ENCODE data around the gene ZNF512. TPM values are rescaled to one million over a fixed set of nuclear protein-coding genes. Genes with fewer than 3 reads are reported as not detected.
"Not testable (repeated sequence)": the region's sequence is repeated elsewhere in the genome, so short reads cannot be mapped to it uniquely, and the experiment has no call there.

ZNF512 gene
- total and polyA plus RNA-seq, 10 donors, result 16.7 to 61.8 (median 37.4) TPM

DNA sequence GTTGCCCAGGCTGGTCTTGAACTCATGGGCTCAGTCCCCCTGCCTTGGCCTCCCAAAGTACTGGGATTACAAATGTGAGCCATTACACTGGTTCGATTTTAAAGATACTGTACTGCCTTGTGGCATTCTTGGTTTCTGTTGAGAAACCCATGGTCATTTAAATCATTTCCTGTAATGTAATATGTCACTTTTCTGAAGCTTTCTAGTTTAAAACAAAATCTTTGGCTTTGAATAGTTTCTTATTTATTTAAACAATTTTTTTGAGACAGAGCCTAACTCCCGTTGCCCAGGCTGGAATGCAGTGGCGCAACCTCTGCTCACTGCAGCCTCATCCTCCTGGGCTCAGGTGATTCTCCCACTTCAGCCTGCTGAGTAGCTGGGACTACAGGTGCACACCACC is 8.9 kb downstream of the ZNF512 start:
- TF ChIP-seq, protein P1, sequence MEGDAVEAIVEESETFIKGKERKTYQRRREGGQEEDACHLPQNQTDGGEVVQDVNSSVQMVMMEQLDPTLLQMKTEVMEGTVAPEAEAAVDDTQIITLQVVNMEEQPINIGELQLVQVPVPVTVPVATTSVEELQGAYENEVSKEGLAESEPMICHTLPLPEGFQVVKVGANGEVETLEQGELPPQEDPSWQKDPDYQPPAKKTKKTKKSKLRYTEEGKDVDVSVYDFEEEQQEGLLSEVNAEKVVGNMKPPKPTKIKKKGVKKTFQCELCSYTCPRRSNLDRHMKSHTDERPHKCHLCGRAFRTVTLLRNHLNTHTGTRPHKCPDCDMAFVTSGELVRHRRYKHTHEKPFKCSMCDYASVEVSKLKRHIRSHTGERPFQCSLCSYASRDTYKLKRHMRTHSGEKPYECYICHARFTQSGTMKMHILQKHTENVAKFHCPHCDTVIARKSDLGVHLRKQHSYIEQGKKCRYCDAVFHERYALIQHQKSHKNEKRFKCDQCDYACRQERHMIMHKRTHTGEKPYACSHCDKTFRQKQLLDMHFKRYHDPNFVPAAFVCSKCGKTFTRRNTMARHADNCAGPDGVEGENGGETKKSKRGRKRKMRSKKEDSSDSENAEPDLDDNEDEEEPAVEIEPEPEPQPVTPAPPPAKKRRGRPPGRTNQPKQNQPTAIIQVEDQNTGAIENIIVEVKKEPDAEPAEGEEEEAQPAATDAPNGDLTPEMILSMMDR (IDR thresholded peaks at IDR 0.05 in 8 of 11, conservative IDR thresholded peaks at IDR 0.05 in 3 of 11), result no peak
- TF ChIP-seq POLR2AphosphoS5 (IDR thresholded peaks at IDR 0.05) (no peak), POLR2A (IDR thresholded peaks at IDR 0.05) (no peak)
- 59 to 87% (median 84%) methylated on average over 3 of the region's 3 CpGs for WGBS, 5 donors
- DNase-seq, result no peak
- Histone ChIP-seq H3K27ac (no peak overlapping the region), H3K27me3 (replicated peaks in 1 of 7) (no peaks in the 10 kb centered on the region), H3K4me3 (no peak overlapping the region), H3K4me1 (peaks cover 0 to 34% (median 1%) of the 10 kb centered on the region in 6 donors), H3K9me3 (peaks cover 6 to 79% (median 74%) of the 10 kb centered on the region in 8 donors), H3K36me3 (peaks cover 0 to 65% (median 6%) of the 10 kb centered on the region in 6 donors)
- intact Hi-C loops (cut with DNase I; ENCODE audit: low total_unique reads), result no loop called here

GRCh38 chr2:27593240-27593639 is 10.4 kb downstream of the ZNF512 start:
- no peak for TF ChIP-seq POLR2A (IDR thresholded peaks at IDR 0.05)
- peaks cover 0 to 35% (median 4%) of the 10 kb centered on the region in 6 donors for H3K4me1 ChIP-seq
- H3K27me3 ChIP-seq (replicated peaks in 1 of 7), result no peaks in the 10 kb centered on the region
- 92 to 100% (median 98%) methylated on average over 2 of the region's 2 CpGs for WGBS, 5 donors
- H3K36me3 ChIP-seq, result peaks cover 0 to 70% (median 9%) of the 10 kb centered on the region in 6 donors
- H3K9me3 ChIP-seq, result peaks cover 6 to 78% (median 72%) of the 10 kb centered on the region in 8 donors
- no peak overlapping the region for H3K27ac ChIP-seq
- intact Hi-C loops (cut with DNase I; ENCODE audit: low total_unique reads), result no loop called here
- DNase-seq, result no peak
- no peak overlapping the region for H3K4me3 ChIP-seq

DNA sequence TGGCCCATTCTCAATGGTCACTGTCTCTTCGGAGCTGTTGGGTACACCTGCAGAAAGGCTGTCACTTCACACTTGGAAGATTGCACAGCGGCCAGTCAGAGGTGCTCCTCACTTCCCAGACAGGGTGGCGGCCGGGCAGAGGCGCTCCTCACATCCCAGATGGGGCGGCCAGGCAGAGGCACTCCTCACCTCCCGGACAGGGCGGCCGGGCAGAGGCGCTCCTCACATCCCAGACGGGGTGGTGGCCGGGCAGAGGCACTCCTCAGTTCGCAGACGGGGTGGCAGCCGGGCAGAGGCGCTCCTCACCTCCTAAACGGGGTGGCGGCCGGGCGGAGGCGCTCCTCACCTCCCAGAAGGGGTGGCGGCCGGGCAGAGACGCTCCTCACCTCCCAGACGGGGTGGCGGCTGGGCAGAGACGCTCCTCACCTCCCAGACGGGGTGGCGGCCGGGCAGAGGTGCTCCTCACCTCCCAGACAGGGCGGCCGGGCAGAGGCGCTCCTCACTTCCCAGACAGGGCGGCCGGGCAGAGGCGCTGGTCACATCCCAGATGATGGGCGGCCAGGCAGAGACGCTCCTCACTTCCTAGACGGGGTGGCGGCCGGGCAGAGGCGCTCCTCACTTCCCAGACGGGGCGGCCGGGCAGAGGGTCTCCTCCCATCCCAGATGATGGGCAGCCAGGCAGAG is 11.3 kb downstream of the ZNF512 start:
- H3K27ac ChIP-seq; DNase-seq; intact Hi-C loops (cut with DNase I; ENCODE audit: low total_unique reads); H3K4me3 ChIP-seq; H3K27me3 ChIP-seq (replicated peaks in 1 of 7): not testable (repeated sequence)
- Histone ChIP-seq H3K9me3 (peaks cover 6 to 68% (median 63%) of the 10 kb centered on the region in 8 donors), H3K4me1 (peaks cover 0 to 44% (median 6%) of the 10 kb centered on the region in 6 donors), H3K36me3 (peaks cover 0 to 79% (median 14%) of the 10 kb centered on the region in 6 donors)
- WGBS, 5 donors, result 97 to 100% (median 98%) methylated on average over 13 to 45 of the region's 45 CpGs

GRCh38 chr2:27595412-27595811 is 12.6 kb downstream of the ZNF512 start:
- peaks cover 0 to 91% (median 25%) of the 10 kb centered on the region in 6 donors for H3K36me3 ChIP-seq
- DNase-seq; H3K27ac ChIP-seq; intact Hi-C loops (cut with DNase I; ENCODE audit: low total_unique reads); H3K4me3 ChIP-seq; H3K27me3 ChIP-seq (replicated peaks in 1 of 7): not testable (repeated sequence)
- peaks cover 0 to 50% (median 8%) of the 10 kb centered on the region in 6 donors for H3K4me1 ChIP-seq
- peaks cover 6 to 56% (median 50%) of the 10 kb centered on the region in 8 donors for H3K9me3 ChIP-seq
- 97 to 100% (median 98%) methylated on average over 9 of the region's 9 CpGs for WGBS, 5 donors

DNA sequence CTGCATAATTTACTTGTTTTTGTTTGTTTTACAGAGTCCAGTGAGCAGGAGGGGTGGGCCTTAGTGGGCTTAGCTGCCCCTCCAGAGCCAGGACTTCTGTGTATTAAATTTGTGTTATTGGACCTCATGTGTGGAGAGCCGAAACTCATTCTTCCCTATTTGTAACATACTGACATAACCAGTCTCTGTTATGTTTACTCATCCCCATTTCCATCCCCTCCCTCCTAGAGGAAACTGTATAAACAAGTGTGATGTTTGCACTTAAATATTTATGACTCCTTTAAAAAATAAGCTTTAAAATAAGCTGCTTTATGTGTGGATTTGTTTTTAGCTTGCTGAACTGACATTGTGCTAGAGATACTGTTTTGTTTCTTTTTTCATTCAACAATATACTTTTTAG is 13.8 kb downstream of the ZNF512 start:
- peaks cover 0 to 48% (median 8%) of the 10 kb centered on the region in 6 donors for H3K4me1 ChIP-seq
- H3K27ac ChIP-seq, result no peak overlapping the region
- peaks cover 0 to 91% (median 32%) of the 10 kb centered on the region in 6 donors for H3K36me3 ChIP-seq
- DNase-seq, result no peak
- intact Hi-C loops (cut with DNase I; ENCODE audit: low total_unique reads), result no loop called here
- peaks cover 0 to 44% (median 38%) of the 10 kb centered on the region in 8 donors for H3K9me3 ChIP-seq
- no peak overlapping the region for H3K4me3 ChIP-seq
- H3K27me3 ChIP-seq (replicated peaks in 1 of 7), result no peaks in the 10 kb centered on the region
- WGBS, 5 donors, result 77 to 93% (median 91%) methylated on average over 1 of the region's 1 CpG
- no peak for TF ChIP-seq POLR2A (IDR thresholded peaks at IDR 0.05)
- no peak for TF ChIP-seq POLR2AphosphoS5 (IDR thresholded peaks at IDR 0.05)

DNA sequence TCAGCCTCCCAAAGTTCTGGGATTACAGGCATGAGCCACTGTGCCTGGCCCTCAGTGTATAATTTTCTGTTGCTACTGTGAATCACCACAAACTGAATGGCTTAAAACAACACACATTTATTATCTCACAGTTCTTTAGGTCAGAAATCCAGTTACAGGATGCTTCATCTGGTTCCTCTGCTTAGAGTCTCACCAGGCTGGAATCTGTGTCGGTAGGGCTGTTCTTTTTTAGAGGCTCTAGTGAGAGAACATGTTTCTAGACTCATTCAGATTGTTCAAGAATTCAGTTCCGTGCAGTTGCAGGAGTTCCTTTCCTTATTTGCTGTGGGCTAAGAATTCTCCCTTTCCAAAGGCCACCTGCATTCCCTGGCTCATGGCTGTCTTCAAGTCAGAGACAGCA is 23.8 kb downstream of the ZNF512 start:
- DNase-seq, result no peak
- Histone ChIP-seq H3K9me3 (no peaks in the 10 kb centered on the region), H3K27ac (no peak overlapping the region), H3K36me3 (peaks cover 6 to 97% (median 86%) of the 10 kb centered on the region in 6 donors), H3K4me3 (no peak overlapping the region), H3K4me1 (no peaks in the 10 kb centered on the region), H3K27me3 (replicated peaks in 1 of 7) (no peaks in the 10 kb centered on the region)
- intact Hi-C loops (cut with DNase I; ENCODE audit: low total_unique reads), result no loop called here
- TF ChIP-seq, protein P1 (IDR thresholded peaks at IDR 0.05 in 8 of 11, conservative IDR thresholded peaks at IDR 0.05 in 3 of 11), result no peak
- 90 to 96% (median 92%) methylated on average over 2 of the region's 2 CpGs for WGBS, 5 donors

Measured in spleen (tissue), 11 donors.